GM11168 (cell line): Measurements from ENCODE around the gene LZTS3.

Source experiments
- in situ Hi-C: fragments of 300-500 bp; cut with MboI; formaldehyde crosslinking; loops from one replicate; pipeline ENCODE4 v1.12.0; 2022; ENCODE audit warnings: low sequenced_read_pairs; ENCODE audit not compliant: unreplicated experiment

The LZTS3 gene

DNA sequence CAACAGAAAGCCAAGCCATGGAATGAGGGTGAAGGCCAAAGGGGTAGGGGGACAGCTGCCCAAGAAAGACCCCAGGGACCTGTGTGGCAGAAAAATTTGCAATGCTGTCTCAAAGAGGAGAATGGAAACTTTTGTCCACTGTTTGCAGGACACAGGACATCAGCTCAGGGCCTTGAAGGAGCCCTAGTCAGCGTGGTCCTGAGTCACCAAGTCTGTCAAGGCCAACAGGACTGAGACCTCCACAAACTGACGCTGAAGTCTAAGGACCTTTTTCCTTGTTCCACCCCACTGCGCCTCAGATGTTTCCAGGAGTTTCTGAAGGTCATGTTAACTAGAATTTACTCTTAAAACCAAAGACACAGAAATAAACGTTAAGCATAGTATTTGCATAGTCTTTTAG is 57.0 kb downstream of the LZTS3 start:
- in situ Hi-C loops = no loop called here

- in situ Hi-C loops = no loop called here
Observed at GRCh38 chr20:3115190-3116107, 57.9 kb downstream of the LZTS3 start.
